Superior temporal gyrus (tissue), 1 donor: ENCODE results near the gene MRGPRF.
A peak's percentile ranks its signal among the peaks of the same experiment; 100 is the strongest.

ENCODE experiments used
- DNase-seq: peaks from one replicate; pipeline ENCODE4 v3.0.0-alpha.2; 2016; ENCODE audit errors: extremely low spot score

MRGPRF gene

GRCh38 chr11:69022260-69022659, 9.2 kb upstream of the MRGPRF start:
- no peak for DNase-seq

GRCh38 chr11:69018924-69019323, 5.9 kb upstream of the MRGPRF start:
- DNase-seq, result no peak

- DNase-seq, result no peak
These were observed 4.9 kb upstream of the MRGPRF start for GRCh38 chr11:69017951-69018350.

GRCh38 chr11:69014898-69015549, 2.0 kb upstream of the MRGPRF start:
- no peak for DNase-seq

- no peak for DNase-seq
These were observed 1.2 kb upstream of the MRGPRF start for GRCh38 chr11:69014084-69014851.

GRCh38 chr11:69012092-69013008, 696 bp downstream of the MRGPRF start:
- DNase-seq, result no peak

GRCh38 chr11:69011624-69012091, 1.4 kb downstream of the MRGPRF start:
- no peak for DNase-seq

- peak; percentile 16 for DNase-seq
These were observed 2.0 kb downstream of the MRGPRF start for GRCh38 chr11:69010964-69011623.

GRCh38 chr11:69010361-69010891, 2.6 kb downstream of the MRGPRF start:
- DNase-seq, result no peak

GRCh38 chr11:69009441-69010211, 3.4 kb downstream of the MRGPRF start:
- DNase-seq, result no peak

- DNase-seq, result no peak
These were observed 4.2 kb downstream of the MRGPRF start for GRCh38 chr11:69008737-69009440.

- no peak for DNase-seq
These were observed 5.1 kb downstream of the MRGPRF start for GRCh38 chr11:69007975-69008381.

GRCh38 chr11:69006816-69007215, 6.2 kb downstream of the MRGPRF start:
- DNase-seq, result no peak

GRCh38 chr11:69005631-69006368, 7.2 kb downstream of the MRGPRF start:
- DNase-seq, result no peak

- no peak for DNase-seq
These were observed 7.8 kb downstream of the MRGPRF start for GRCh38 chr11:69005183-69005630.

GRCh38 chr11:69004411-69005182, 8.4 kb downstream of the MRGPRF start:
- DNase-seq, result no peak

- no peak for DNase-seq
These were observed 9.1 kb downstream of the MRGPRF start for GRCh38 chr11:69003866-69004367.

GRCh38 chr11:69003301-69003865, 9.7 kb downstream of the MRGPRF start:
- DNase-seq, result no peak
